ENCODE results near the gene BCAP31.
A peak's percentile ranks its signal among the peaks of the same experiment; 100 is the strongest.
"Not testable (repeated sequence)": the region's sequence is repeated elsewhere in the genome, so short reads cannot be mapped to it uniquely, and the experiment has no call there.

Gene BCAP31

DNA sequence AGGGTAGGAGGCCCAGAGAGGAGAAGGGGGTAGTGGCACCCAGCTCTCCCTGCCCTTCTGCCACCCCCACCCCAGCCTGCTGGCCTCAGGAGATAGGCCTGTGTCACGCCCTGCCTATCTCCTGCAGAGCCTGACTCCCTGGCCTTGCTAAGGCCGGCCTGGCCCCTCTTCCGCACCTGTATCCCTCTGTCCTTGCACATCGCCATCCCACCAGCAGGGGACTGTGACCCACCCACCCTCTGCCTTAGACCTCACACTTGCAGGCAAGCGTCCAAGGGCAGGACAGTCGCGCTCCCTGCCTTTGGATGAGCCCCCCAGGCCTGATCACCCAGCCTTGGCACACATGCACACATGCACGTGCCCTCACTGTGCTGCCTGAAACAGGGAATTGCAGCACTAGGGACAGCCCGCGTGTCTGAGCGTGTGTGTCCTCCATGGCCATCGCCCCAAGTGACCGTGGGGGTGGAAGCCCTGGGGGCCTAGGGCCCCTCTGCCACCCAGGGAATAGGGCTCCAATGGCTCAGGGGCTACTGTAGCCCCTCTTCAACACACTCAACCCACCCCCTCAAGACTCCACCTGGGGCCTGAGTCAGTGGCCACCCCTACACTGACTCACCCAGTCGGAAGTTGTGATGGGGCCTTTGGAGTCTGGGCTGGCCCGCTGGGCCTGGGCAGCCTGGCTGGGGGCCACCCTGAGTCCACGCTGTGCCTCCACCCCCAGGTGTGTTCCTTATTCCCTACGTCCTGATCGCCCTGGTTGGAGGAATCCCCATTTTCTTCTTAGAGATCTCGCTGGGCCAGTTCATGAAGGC is 34.3 kb downstream of the BCAP31 start:
- no peak for TF ChIP-seq JUND (IDR thresholded peaks at IDR 0.05; ENCODE audit: low read depth)
- in situ Hi-C loops (cut with HindIII; ENCODE audit: low pct_unique_long_range_greater_than_20kb, low sequenced_read_pairs): no loop called here
- DNase-seq (ENCODE audit: low read depth in 1 of 2, low spot score in 1 of 2): no peak

DNA sequence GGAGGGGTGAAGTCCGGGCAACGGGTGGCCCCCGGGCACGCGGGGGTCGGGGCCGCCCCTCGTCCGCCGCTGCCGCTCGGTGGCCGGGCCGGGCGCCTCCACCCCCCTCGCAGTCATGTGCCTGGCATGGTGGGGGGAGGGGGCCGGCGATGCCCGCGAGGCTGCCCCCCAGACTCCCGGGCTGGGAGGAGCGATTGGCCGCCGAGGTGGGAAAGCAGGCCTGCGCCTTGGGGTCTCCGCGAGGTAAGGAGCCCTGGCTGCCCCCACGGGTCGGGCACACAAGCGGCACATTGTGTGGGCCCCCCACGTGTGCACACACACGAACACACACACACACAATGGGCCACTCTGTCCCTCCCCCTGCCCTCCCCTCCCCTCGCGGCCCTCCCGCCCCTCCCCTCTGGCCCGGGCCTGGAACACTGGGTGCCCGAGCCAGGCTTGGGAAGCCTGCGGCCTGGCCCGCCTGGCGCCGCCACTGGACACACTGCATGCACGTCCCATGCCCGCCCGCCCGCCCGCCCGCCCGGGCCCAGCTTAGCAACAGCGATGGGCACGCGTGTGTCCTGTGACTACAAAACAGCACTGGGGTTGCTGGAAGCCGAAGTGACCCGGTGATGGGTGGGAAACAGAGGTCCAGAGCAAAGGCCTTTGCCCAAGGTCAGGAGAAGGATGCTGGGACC is 35.1 kb downstream of the BCAP31 start:
- DNase-seq (ENCODE audit: low read depth in 1 of 2, low spot score in 1 of 2): peak in 1 of 2 experiments; percentile 45
- no peak for TF ChIP-seq JUND (IDR thresholded peaks at IDR 0.05; ENCODE audit: low read depth)
- in situ Hi-C loops (cut with HindIII; ENCODE audit: low pct_unique_long_range_greater_than_20kb, low sequenced_read_pairs): no loop called here

DNA sequence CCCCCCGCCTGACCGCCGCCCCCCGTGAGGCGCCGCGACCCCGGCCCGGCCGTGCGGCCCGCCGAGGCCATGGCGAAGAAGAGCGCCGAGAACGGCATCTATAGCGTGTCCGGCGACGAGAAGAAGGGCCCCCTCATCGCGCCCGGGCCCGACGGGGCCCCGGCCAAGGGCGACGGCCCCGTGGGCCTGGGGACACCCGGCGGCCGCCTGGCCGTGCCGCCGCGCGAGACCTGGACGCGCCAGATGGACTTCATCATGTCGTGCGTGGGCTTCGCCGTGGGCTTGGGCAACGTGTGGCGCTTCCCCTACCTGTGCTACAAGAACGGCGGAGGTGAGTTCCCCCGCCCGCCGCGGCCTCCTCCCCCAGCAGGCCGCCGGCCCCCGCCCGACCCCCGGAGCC is 35.7 kb downstream of the BCAP31 start:
- DNase-seq (ENCODE audit: low read depth in 1 of 2, low spot score in 1 of 2): no peak
- TF ChIP-seq JUND (IDR thresholded peaks at IDR 0.05; ENCODE audit: low read depth): no peak
- in situ Hi-C loops (cut with HindIII; ENCODE audit: low pct_unique_long_range_greater_than_20kb, low sequenced_read_pairs): no loop called here

DNA sequence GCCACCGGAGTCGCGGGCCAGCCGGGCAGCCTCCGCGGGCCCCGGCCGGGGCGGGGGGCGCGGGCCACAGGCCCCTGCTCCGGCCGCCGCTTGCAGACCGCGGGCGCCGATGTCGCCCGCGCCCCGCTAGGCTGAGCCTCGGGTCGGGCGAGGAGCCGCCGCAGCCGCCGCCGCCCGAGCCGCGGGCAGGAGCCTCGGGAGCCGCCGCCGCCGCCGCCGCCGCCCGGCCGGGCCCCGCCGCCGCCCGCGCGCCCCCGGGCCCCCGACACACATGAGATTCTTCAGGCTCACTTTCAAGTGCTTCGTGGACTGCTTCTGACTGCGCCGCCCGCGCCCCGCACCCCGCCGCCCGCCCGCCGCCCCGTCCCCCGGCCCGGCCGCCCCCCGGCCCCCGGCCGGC is 36.1 kb downstream of the BCAP31 start:
- no peak for TF ChIP-seq JUND (IDR thresholded peaks at IDR 0.05; ENCODE audit: low read depth)
- no peak for DNase-seq (ENCODE audit: low read depth in 1 of 2, low spot score in 1 of 2)
- in situ Hi-C loops (cut with HindIII; ENCODE audit: low pct_unique_long_range_greater_than_20kb, low sequenced_read_pairs): no loop called here

DNA sequence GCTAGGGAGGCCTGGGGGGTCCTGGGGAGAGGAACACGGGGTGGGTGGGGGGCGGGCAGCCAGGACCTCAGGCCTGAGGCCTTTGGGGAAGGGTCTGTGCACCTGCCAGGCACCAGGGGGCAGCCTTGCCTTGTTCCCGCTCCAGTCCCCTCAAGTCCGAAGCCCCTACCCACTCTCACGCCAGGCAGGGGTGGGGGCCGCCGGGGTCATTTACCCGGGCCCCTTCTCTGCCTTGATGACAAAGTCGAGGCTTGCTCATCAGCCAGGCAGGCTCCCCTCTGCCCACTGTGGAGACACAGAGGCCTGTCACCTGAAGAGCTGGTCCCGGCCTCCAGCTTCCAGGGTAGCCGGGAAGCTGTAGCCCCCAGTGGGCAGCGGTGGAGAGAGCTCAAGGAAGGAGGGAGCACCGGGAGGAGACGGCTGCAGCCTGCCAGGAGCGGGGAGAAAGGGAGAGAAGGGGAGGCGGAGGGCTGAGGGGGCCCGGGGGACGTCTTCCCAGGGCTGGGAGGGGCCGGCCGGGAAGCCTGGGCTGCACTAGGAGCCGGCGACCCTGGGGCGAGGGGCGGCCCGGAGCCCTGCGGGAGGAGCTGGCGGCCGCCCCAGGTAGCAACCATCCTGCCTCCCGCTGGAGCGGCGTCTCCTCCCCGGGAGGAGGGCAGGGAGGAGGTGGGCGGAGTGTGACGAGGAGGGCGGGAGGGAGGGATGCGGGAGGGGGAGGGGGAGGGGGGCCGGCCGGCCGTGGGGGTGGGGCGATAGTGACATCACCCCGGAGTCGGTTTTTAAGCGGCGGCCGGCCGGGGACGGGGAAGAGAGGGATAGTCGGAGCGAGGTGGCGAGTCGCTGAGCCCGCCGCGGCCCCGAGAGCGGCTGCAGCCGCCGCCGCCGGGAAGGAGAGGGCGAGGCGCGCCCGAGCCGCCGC is 36.8 kb downstream of the BCAP31 start, which contains the start of gene SLC6A8:
Gene SLC6A8 (plus strand): TSS at position 806 of the 919 bp plus-strand sequence. CDS start 649 bp downstream, outside the sequence.
- in situ Hi-C loops (cut with HindIII; ENCODE audit: low pct_unique_long_range_greater_than_20kb, low sequenced_read_pairs): no loop called here
- DNase-seq (ENCODE audit: low read depth in 1 of 2, low spot score in 1 of 2): peak; percentile 49 to 73
- no peak for TF ChIP-seq JUND (IDR thresholded peaks at IDR 0.05; ENCODE audit: low read depth)

DNA sequence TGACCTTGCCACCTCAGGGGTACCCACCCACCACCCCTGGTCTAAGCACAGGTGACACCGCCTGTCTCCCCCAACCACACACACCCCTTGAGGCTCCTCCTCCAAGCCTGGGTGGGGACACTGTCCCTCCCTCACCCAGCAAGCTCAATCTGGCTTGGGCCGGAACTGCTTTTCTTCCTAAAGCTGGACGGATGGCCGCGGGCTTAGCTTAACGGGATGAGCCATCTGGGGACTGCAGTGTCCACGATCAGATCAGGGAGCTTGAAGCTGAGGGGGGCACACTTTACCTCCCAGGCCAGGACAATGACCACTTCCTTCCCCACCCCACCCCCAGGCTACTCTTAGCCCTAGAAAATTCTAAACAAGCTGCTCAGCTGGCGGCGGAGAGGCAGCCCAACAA is 37.5 kb downstream of the BCAP31 start:
- in situ Hi-C loops (cut with HindIII; ENCODE audit: low pct_unique_long_range_greater_than_20kb, low sequenced_read_pairs): no loop called here
- no peak for TF ChIP-seq JUND (IDR thresholded peaks at IDR 0.05; ENCODE audit: low read depth)
- DNase-seq (ENCODE audit: low read depth in 1 of 2, low spot score in 1 of 2): no peak

DNA sequence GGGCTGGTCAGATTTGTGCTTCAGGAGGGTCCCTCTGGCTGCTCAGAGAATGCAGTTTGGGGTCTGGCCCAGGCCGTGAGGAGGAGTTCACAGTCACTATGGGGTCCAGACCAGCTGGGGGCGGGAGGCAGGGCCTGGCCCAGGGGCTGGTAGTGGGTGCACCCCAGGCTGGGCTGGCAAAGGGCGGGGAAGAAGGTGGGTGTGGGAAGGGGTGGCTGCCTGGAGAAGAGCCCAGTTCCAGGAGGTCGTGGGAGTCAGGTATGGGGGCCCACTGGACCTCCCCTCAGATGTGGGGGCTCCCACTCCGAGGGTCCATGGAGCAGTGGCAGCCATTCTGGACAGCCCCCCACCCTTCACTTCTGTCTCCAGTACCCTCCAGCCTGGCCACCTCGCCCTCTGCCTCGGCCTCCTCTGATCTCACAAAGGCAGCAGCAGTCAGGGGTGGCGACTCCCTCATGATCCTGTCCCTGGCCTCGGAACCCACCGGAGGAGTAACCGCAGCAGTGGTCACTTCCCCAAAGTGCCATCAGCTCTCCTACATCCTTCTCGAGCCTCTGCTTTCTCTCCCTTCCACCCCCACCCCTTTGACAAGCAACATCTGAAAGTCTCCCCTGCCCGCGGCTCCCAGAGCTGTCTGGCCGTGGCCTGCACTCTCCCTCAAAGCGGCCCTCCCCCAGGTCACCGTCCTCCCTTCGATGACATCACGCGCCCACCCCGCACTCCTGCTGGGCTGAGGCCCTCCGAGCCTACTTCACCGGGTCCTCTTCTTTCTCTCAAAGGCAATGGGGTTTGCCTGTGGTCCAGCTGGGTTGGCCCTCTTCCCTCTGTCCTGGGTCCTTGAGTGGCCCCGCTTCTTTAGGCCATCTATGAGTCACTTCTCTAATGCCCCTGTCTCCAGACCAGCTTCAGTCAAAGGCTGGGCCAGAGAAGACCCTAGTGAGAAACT is 38.2 kb downstream of the BCAP31 start:
- in situ Hi-C loops (cut with HindIII; ENCODE audit: low pct_unique_long_range_greater_than_20kb, low sequenced_read_pairs): no loop called here
- DNase-seq (ENCODE audit: low read depth in 1 of 2, low spot score in 1 of 2): no peak
- no peak for TF ChIP-seq JUND (IDR thresholded peaks at IDR 0.05; ENCODE audit: low read depth)

DNA sequence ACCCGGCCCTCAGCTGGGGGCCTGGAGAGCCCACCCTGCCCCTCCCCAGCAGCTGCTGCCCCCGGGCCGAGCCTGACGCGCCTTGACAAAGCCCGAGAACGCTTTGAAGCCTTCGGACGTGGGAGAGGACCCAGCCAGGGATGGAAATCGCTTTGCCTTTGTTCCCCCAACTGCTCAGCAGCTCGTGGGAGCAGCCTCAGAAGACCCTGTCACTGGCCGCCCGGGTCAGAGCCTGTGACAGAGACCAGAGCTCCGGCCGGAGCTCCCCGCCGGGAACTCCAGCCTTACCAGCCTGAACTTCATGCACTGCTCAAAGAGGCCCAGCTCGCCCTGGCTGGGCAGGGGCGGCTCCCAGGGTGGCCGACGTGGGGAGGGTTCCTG is 39.0 kb downstream of the BCAP31 start:
- no peak for TF ChIP-seq JUND (IDR thresholded peaks at IDR 0.05; ENCODE audit: low read depth)
- in situ Hi-C loops (cut with HindIII; ENCODE audit: low pct_unique_long_range_greater_than_20kb, low sequenced_read_pairs): no loop called here
- no peak for DNase-seq (ENCODE audit: low read depth in 1 of 2, low spot score in 1 of 2)

DNA sequence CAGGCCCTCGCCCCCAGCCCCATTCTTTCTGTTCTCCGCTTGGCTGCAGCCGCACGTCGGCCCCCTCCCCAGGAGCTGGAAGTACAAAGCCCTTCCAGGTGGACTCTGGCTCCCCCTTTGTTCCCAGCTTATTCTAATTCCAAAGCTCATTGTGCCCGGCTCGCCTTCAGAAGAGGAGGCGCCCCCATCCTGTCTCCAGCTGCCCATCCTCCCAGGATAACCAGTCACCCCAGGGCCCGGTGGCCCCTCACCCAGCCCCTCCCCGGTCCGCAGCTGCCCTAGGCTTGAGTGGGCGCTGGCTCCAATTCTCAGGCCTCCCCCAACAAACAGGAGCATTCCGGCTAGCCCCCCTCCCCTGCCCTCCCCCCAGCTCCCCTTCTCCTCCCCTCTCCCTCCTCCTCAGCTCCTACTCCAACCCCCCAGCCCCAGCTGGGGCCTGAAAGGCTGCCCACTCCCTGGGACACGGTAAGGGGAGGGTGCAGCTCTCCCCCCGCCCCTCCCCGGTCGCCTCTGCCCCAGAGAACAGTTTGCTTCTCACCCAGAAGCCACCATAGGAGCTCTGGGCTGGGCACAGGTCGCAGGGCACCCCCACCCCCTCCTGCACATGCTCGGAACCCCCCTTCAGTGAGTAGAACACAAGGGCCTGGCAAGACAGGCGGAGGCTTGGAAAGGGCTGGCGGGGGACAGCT is 39.6 kb downstream of the BCAP31 start:
- in situ Hi-C loops (cut with HindIII; ENCODE audit: low pct_unique_long_range_greater_than_20kb, low sequenced_read_pairs): no loop called here
- no peak for TF ChIP-seq JUND (IDR thresholded peaks at IDR 0.05; ENCODE audit: low read depth)
- DNase-seq (ENCODE audit: low read depth in 1 of 2, low spot score in 1 of 2): no peak

DNA sequence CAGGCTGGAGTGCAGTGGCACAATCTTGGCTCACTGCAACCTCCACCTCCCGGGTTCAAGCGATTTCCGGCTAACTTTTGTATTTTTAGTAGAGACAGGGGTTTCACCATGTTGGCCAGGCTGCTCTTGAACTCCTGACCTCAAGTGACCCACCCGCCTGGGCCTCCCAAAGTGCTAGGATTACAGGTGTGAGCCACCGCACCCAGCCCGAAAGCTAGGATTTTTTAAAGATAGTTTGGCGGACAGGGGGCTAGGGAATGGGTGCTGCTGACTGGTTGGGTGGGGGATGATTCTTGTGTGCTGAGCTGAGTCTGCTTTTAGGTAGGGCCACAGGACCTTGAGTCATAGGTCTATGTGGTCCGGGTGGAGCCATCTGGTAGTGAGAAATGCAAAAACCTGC is 40.7 kb downstream of the BCAP31 start:
- DNase-seq (ENCODE audit: low read depth in 1 of 2, low spot score in 1 of 2); in situ Hi-C loops (cut with HindIII; ENCODE audit: low pct_unique_long_range_greater_than_20kb, low sequenced_read_pairs): not testable (repeated sequence)

DNA sequence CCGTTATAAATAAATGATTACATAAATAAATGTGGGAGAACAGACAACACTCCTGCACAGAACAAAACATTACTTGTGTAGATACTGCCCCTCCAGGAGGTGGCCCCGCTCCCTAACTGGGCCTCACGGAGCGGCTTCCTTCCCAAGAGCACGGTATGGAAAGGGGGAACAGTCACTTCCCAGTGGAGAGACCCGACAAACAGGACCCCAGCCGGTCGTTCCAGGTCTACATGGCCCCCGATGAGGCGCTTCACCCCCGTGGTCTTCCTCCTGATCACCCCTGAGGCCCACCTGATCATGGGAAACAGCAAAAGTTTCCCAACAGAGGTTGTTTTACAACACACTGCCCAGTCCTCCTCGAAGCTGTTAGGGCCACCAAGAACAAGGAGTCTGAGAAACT is 43.0 kb downstream of the BCAP31 start:
- TF ChIP-seq JUND (IDR thresholded peaks at IDR 0.05; ENCODE audit: low read depth): no peak
- in situ Hi-C loops (cut with HindIII; ENCODE audit: low pct_unique_long_range_greater_than_20kb, low sequenced_read_pairs): no loop called here
- no peak for DNase-seq (ENCODE audit: low read depth in 1 of 2, low spot score in 1 of 2)
